HepG2 (cell line): Measurements from ENCODE around the gene RIPOR3. TPM values are rescaled to one million over a fixed set of nuclear protein-coding genes. Genes with fewer than 3 reads are reported as not detected.

Source experiments
- AGO2 ChIP-seq: fragments of 200-400 bp; formaldehyde crosslinking; optimal IDR thresholded peaks from 2 replicates; pipeline ENCODE3; 2017; ENCODE audit warnings: mild to moderate bottlenecking, low read depth, low read length, moderate library complexity
- AHDC1 ChIP-seq: sonication (generic); formaldehyde crosslinking; IDR thresholded peaks from 2 replicates; pipeline ENCODE4 v1.5.1; 2020; ENCODE audit warnings: mild to moderate bottlenecking, missing genetic modification reagents, borderline replicate concordance
- GATAD2A ChIP-seq: IDR thresholded peaks from 2 replicates; pipeline ENCODE4 v1.6.1; 2016
- HMGA1 ChIP-seq: sonication (generic); formaldehyde crosslinking; conservative IDR thresholded peaks from 2 replicates; pipeline ENCODE4 v1.4.0; 2020; ENCODE audit warnings: missing genetic modification reagents
- HOXA3 ChIP-seq: sonication (generic); formaldehyde crosslinking; IDR thresholded peaks from 2 replicates; pipeline ENCODE4 v1.5.0; 2020; ENCODE audit warnings: missing genetic modification reagents
- NFAT5 ChIP-seq: sonication (generic); formaldehyde crosslinking; IDR thresholded peaks from 2 replicates; pipeline ENCODE4 v1.4.0; 2020; ENCODE audit warnings: missing genetic modification reagents
- ZNF501 ChIP-seq: sonication (generic); formaldehyde crosslinking; IDR thresholded peaks from 2 replicates; pipeline ENCODE4 v1.5.1; 2020; ENCODE audit warnings: mild to moderate bottlenecking, moderate library complexity, missing genetic modification reagents
- ZNF776 ChIP-seq: sonication (generic); formaldehyde crosslinking; IDR thresholded peaks from 2 replicates; pipeline ENCODE4 v1.4.0; 2020; ENCODE audit warnings: mild to moderate bottlenecking, missing genetic modification reagents
- ZNF878 ChIP-seq: sonication (generic); formaldehyde crosslinking; IDR thresholded peaks from 2 replicates; pipeline ENCODE4 v1.8.1; 2023; ENCODE audit warnings: mild to moderate bottlenecking, missing genetic modification reagents, moderate library complexity
- polyA plus RNA-seq, 8 experiments: library from polyadenylated mRNA; depleted of rRNA in 3 of 8; stranded (reverse) in 7 of 8; unstranded in 1 of 8; fragments of >200 nt; fragmentation: Illumina TruSeq in 4 of 8; extraction: Trizol in 4 of 8; gene quantifications; 2 replicates each; pipeline versions ENCODE4 v1.2.1 to v1.2.3, GENCODE V29; 2011 to 2016; ENCODE audit warnings: low read depth in 4 of 8, missing spikeins in 1 of 8, mixed read lengths in 1 of 8; ENCODE audit not compliant: insufficient read depth in 1 of 8
- total RNA-seq, 5 experiments: library from RNA; depleted of rRNA; stranded (reverse); fragments of >200 nt; fragmentation: Illumina TruSeq; extraction: Trizol; gene quantifications; 2 replicates each; pipeline ENCODE4 v1.2.3, GENCODE V29; 2016; ENCODE audit warnings: low read depth in 1 of 5
- TF ChIP-seq, protein P1 (sequence below): sonication (generic); formaldehyde crosslinking; conservative IDR thresholded peaks from 2 replicates; pipeline ENCODE4 v1.4.0; 2020; ENCODE audit warnings: missing genetic modification reagents
- TF ChIP-seq, protein P2 (sequence below): sonication (generic); formaldehyde crosslinking; IDR thresholded peaks from 2 replicates; pipeline ENCODE4 v1.5.0; 2020; ENCODE audit warnings: missing genetic modification reagents, mild to moderate bottlenecking, borderline replicate concordance
- TF ChIP-seq, protein P3 (sequence below): sonication (generic); formaldehyde crosslinking; IDR thresholded peaks from 2 replicates; pipeline ENCODE4 v1.5.1; 2020; ENCODE audit warnings: mild to moderate bottlenecking, missing genetic modification reagents

RIPOR3 gene
- total and polyA plus RNA-seq, 2 of the 13 experiments (the other 11 are each of a cell fraction or from before 2014, with no cell fraction given), result 0.18 TPM; not detected in 1

DNA sequence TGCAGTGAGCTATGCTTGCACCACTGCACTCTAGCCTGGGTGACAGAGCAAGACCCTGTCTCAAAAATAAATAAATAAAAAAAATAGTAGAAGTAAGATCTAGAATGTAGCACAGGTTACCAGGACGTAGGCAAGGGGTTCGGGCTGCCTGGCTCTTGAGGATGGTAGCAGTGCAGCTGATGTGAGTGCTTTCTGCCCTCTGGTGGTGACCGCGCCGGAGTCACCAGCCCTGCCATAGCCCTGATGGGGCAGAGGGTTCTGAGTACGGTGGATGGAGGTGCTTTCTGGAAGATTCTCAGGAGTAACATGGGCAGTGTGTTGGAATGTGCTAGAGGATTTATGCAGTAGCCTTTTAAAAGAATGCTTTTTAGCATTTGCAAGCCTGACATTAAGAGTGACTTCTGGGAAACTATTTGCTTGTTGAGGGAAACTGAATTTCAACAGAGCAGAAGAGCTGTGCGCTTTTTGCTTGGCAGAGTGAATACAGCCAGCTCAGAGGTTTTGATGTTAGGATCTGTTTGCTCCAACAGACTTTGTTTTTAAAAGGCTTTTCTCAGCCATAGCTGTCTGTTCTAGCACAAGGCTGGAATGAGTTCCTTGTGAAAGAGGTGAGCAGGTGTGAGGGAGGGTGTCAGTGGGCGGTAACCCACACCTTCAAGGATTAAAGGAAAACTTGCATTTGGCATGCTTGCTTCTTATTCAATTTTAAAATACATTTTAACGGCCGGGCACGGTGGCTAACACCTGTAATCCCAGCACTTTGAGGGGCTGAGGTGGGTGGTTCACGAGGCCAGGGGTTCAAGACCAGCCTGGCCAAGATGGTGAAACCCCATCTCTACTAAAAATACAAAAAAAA, 115.2 kb downstream of the RIPOR3 start (continued):
- TF ChIP-seq, protein P1, sequence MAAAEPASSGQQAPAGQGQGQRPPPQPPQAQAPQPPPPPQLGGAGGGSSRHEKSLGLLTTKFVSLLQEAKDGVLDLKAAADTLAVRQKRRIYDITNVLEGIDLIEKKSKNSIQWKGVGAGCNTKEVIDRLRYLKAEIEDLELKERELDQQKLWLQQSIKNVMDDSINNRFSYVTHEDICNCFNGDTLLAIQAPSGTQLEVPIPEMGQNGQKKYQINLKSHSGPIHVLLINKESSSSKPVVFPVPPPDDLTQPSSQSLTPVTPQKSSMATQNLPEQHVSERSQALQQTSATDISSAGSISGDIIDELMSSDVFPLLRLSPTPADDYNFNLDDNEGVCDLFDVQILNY (CRISPR knock-in tag), result no peak
- TF ChIP-seq, protein P2, sequence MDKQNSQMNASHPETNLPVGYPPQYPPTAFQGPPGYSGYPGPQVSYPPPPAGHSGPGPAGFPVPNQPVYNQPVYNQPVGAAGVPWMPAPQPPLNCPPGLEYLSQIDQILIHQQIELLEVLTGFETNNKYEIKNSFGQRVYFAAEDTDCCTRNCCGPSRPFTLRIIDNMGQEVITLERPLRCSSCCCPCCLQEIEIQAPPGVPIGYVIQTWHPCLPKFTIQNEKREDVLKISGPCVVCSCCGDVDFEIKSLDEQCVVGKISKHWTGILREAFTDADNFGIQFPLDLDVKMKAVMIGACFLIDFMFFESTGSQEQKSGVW, result no peak
- no peak for TF ChIP-seq AGO2
- TF ChIP-seq, protein P3, sequence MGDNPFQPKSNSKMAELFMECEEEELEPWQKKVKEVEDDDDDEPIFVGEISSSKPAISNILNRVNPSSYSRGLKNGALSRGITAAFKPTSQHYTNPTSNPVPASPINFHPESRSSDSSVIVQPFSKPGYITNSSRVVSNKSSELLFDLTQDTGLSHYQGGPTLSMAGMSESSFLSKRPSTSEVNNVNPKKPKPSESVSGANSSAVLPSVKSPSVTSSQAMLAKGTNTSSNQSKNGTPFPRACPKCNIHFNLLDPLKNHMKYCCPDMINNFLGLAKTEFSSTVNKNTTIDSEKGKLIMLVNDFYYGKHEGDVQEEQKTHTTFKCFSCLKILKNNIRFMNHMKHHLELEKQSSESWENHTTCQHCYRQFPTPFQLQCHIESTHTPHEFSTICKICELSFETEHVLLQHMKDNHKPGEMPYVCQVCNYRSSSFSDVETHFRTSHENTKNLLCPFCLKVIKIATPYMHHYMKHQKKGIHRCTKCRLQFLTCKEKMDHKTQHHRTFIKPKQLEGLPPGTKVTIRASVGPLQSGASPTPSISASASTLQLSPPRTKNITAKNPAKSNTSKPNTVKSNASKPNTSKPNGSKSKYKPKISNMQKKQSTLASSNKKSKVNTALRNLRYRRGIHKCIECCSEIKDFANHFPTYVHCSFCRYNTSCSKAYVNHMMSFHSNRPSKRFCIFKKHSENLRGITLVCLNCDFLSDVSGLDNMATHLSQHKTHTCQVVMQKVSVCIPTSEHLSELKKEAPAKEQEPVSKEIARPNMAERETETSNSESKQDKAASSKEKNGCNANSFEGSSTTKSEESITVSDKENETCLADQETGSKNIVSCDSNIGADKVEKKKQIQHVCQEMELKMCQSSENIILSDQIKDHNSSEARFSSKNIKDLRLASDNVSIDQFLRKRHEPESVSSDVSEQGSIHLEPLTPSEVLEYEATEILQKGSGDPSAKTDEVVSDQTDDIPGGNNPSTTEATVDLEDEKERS (CRISPR knock-in tag), result no peak
- peak; percentile 49; the same call in 1 of the 2 replicates for TF ChIP-seq ZNF501 (CRISPR knock-in tag)
- no peak; the same call in 1 of the 2 replicates for TF ChIP-seq HOXA3 (CRISPR knock-in tag)
- TF ChIP-seq HMGA1, result no peak
- no peak for TF ChIP-seq ZNF776 (CRISPR knock-in tag)
- TF ChIP-seq ZNF878 (CRISPR knock-in tag), result no peak
- TF ChIP-seq NFAT5, result no peak
- TF ChIP-seq GATAD2A (CRISPR knock-in tag), result peak; percentile 53; the same call in 1 of the 2 replicates
- 0 out of 2 replicates have a peak, but pooled peaks have one; percentile 21 for TF ChIP-seq AHDC1 (CRISPR knock-in tag)
